ENCODE measurements around the gene YWHAG.

GRCh38 chr7:76336094-76336493, 22.7 kb downstream of the YWHAG start:
- TF ChIP-seq REST (IDR thresholded peaks at IDR 0.05) (no peak), CTCF (IDR thresholded peaks at IDR 0.05; ENCODE audit: low read depth, low read length, missing input control) (no peak), YY1 (IDR thresholded peaks at IDR 0.05) (no peak), HNF4A (conservative IDR thresholded peaks at IDR 0.05) (no peak), RAD21 (IDR thresholded peaks at IDR 0.05) (no peak)
- TF ChIP-seq, protein P1, sequence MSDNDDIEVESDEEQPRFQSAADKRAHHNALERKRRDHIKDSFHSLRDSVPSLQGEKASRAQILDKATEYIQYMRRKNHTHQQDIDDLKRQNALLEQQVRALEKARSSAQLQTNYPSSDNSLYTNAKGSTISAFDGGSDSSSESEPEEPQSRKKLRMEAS (IDR thresholded peaks at IDR 0.05): no peak
